Chondrocyte (in vitro differentiated cells): ENCODE data around the gene MYO9B. TPM values are rescaled to one million over a fixed set of nuclear protein-coding genes. Genes with fewer than 3 reads are reported as not detected.
A peak's percentile ranks its signal among the peaks of the same experiment; 100 is the strongest.

Experiments used
- DNase-seq: peaks from one replicate; pipeline ENCODE4 v3.0.0; 2021; ENCODE audit warnings: mixed read lengths, low spot score
- H3K27ac Mint-ChIP-seq: one replicate; pipeline ENCODE4 v1.8.0; 2021; ENCODE audit warnings: mild to moderate bottlenecking, moderate library complexity, mixed read lengths; ENCODE audit not compliant: unreplicated experiment
- H3K27me3 Mint-ChIP-seq: 2 replicates; pipeline ENCODE4 v1.8.0; 2021; ENCODE audit warnings: low read depth, mixed read lengths
- H3K36me3 Mint-ChIP-seq: 2 replicates; pipeline ENCODE4 v1.8.0; 2021; ENCODE audit warnings: low read depth, mixed read lengths
- H3K4me1 Mint-ChIP-seq: 2 replicates; pipeline ENCODE4 v1.8.0; 2021; ENCODE audit warnings: low read depth, mild to moderate bottlenecking, mixed read lengths
- H3K4me3 Mint-ChIP-seq: one replicate; pipeline ENCODE4 v1.8.0; 2021; ENCODE audit warnings: mild to moderate bottlenecking, moderate library complexity, mixed read lengths; ENCODE audit not compliant: unreplicated experiment
- H3K9me3 Mint-ChIP-seq: 2 replicates; pipeline ENCODE4 v1.8.0; 2021; ENCODE audit warnings: low read depth, mixed read lengths
- CTCF ChIP-seq: fragments of 200-600 bp; sonication (generic); IDR thresholded peaks from 2 replicates; pipeline ENCODE4 v1.5.0; 2021; ENCODE audit warnings: antibody characterized with exemption, mild to moderate bottlenecking, moderate library complexity
- total RNA-seq: library from RNA; stranded (reverse); gene quantifications from 3 replicates; pipeline ENCODE4 v1.2.1, GENCODE V29; 2021

Gene MYO9B
- total RNA-seq, 1 donor from 2014 or later: 94.6 TPM

GRCh38 chr19:17037966-17038500, 37.5 kb upstream of the MYO9B start:
- peaks cover 7% of the 10 kb centered on the region for H3K27me3 Mint-ChIP-seq
- no peak for DNase-seq
- H3K36me3 Mint-ChIP-seq: no peaks in the 10 kb centered on the region
- H3K27ac Mint-ChIP-seq: no peak overlapping the region
- no peaks in the 10 kb centered on the region for H3K9me3 Mint-ChIP-seq
- H3K4me1 Mint-ChIP-seq: peaks cover 11% of the 10 kb centered on the region
- no peak for TF ChIP-seq CTCF
- H3K4me3 Mint-ChIP-seq: no peak overlapping the region

- no peak overlapping the region for H3K4me3 Mint-ChIP-seq
- no peaks in the 10 kb centered on the region for H3K9me3 Mint-ChIP-seq
- H3K36me3 Mint-ChIP-seq: peaks cover 1% of the 10 kb centered on the region
- peaks cover 11% of the 10 kb centered on the region for H3K27me3 Mint-ChIP-seq
- TF ChIP-seq CTCF: no peak
- peaks cover 11% of the 10 kb centered on the region for H3K4me1 Mint-ChIP-seq
- peak overlapping the region; percentile 15 for H3K27ac Mint-ChIP-seq
- no peak for DNase-seq
Observed at GRCh38 chr19:17041976-17042375, 33.6 kb upstream of the MYO9B start.

- peaks cover 11% of the 10 kb centered on the region for H3K4me1 Mint-ChIP-seq
- no peak overlapping the region for H3K27ac Mint-ChIP-seq
- peaks cover 1% of the 10 kb centered on the region for H3K36me3 Mint-ChIP-seq
- no peak for TF ChIP-seq CTCF
- no peak overlapping the region for H3K4me3 Mint-ChIP-seq
- H3K27me3 Mint-ChIP-seq: peaks cover 11% of the 10 kb centered on the region
- no peak for DNase-seq
- no peaks in the 10 kb centered on the region for H3K9me3 Mint-ChIP-seq
Observed at GRCh38 chr19:17043744-17044143, 31.8 kb upstream of the MYO9B start.

- H3K9me3 Mint-ChIP-seq: no peaks in the 10 kb centered on the region
- H3K36me3 Mint-ChIP-seq: peaks cover 4% of the 10 kb centered on the region
- no peak overlapping the region for H3K4me3 Mint-ChIP-seq
- H3K27ac Mint-ChIP-seq: no peak overlapping the region
- no peak for TF ChIP-seq CTCF
- peaks cover 6% of the 10 kb centered on the region for H3K27me3 Mint-ChIP-seq
- no peak for DNase-seq
- peaks cover 17% of the 10 kb centered on the region for H3K4me1 Mint-ChIP-seq
Observed at GRCh38 chr19:17045907-17046502, 29.6 kb upstream of the MYO9B start.

DNA sequence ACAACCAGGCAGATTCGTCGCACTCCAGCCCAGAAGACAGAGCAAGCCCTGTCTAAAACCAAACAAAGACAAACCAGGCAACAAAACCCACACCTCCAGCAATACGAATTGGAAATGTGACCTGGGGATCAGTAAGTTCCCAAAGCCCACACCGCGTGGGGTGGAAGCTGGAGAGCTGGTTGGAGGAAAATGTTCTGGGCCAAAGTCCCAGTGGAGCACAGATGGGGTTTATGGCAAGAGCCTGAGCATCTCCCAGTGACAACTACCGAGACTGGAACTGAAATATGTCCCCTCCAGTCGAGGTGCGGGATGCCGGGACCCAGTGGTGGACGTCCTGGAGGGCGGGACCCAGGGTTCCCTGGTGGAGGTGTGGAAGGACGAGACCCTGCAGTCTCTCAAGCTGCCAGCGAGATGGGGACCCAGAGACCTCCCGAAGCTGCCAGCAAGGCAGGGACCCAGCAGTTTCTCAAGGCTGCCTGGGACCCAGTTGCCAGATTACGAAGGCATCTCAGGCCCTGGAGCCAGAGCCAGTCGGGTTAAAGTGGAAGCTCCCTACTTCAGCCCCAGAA, 26.6 kb upstream of the MYO9B start:
- Mint-ChIP-seq H3K4me1 (peaks cover 9% of the 10 kb centered on the region), H3K27me3 (peaks cover 5% of the 10 kb centered on the region), H3K27ac (no peak overlapping the region), H3K9me3 (no peaks in the 10 kb centered on the region), H3K36me3 (peaks cover 8% of the 10 kb centered on the region), H3K4me3 (no peak overlapping the region)
- TF ChIP-seq CTCF: no peak
- no peak for DNase-seq
